ENCODE measurements around the gene GCM1.

The GCM1 gene

GRCh38 chr6:53144802-53145201 lies 3.8 kb downstream of the GCM1 start:
- no peak for DNase-seq

DNA sequence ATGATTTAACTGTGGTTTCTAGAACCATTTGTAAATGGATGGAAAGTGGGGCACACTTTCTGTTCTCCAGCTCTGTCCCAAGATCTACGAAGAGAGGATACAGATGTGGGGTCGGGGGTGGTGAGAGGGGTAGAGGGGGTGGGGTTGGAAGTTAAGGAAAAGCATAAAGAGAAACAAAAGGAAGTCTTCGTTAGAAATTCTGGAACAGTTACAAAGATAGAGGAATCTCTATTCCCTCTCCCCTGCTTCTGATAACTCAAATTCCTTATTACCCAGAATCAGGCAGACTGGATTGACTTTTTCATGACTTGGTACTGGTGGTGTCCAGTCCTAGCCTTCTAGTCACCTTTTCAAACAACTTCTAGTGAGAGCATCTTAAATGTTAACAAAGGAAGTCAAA lies 4.9 kb downstream of the GCM1 start:
- no peak for DNase-seq

GRCh38 chr6:53142810-53143209 lies 5.8 kb downstream of the GCM1 start:
- DNase-seq = no peak

DNA sequence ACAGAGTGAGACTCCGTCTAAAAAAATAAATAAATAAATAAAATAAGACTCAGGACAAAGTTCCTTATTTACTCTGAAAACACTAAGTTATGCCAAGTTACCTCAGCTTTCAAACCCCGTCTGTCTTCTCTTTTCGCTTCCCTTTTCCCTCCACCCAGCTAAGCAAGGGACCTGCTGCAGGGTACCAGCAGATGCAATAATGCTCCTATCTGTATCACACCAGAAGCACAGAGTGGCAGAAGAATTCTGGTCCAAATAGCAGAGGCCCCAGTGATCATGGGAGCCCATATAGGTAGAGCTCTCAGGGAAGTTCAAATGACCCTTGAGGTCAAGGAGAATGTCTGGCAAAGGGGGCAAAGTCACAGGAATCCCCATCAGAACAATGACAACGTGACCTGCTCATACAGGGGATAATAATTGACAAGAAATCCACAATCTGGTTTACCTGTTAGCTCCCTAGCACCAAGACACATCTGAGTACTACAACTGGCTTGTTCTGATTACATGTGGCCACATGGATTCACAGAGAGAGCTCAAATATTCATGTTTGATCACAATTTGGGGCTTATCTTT lies 8.7 kb downstream of the GCM1 start:
- DNase-seq = no peak

DNA sequence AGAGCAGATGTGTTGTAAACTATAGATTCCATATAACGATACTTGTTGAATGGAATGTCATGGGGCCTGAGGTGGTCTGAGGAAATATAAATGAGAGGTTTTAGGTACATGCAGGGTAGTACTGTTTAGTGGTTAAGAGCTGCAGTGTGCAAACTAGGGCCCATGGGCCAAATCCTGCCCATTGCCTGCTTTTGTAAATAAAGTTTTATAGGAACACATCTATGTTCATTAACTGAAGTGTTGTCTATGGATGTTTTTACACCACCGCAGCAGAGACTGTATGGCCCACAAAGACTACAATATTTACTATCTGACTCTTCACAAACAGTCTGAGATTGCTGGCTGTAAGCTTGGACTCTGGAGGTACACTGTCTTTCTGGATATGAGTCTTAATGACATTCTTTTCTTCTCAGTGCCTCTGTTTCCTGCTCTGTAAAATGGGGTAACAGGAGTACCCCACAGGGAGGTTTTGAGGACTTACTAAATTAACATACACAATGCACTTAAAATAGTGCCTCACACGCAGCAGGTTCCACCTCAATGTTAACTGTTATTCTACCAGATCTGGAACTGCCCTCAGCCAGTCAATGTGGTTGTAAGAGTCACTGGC lies 12.5 kb downstream of the GCM1 start:
- no peak for DNase-seq

- no peak for DNase-seq
Measured at GRCh38 chr6:53134601-53135235, 13.9 kb downstream of the GCM1 start.

GRCh38 chr6:53133961-53134360 lies 14.7 kb downstream of the GCM1 start:
- DNase-seq = no peak

DNA sequence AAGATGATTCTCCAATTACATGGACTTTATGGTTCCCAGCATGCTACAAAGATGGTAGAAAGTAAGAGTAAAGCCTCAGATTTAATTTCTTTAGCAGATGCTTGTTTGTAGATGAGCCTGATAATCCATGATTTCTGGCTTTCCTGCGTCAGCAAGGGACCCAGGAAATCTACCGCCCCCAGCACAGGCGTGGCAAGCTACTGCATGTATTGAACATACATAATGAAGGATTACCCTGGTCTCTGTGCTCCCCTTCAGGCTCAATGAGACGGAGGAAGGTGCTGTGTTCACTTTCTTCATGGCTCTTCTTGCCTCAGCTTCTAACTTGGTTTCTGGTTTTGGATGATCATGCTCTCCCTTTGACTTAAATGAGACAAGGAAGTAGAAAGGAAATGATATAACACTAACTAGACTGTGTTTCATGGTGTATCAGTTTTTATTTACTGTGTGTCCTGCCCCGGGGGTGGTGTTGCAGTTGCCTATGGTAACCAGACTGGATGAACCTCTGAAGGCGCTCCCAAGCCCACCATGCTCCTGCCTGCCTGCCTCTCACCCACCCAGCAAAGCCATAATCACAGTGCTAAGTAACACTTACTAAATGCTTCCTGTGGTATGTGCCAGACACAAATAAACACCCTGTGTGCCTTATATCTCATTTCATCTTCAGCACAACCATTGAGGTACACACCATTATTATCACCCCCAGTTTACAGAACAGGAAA lies 17.9 kb downstream of the GCM1 start:
- DNase-seq = no peak

DNA sequence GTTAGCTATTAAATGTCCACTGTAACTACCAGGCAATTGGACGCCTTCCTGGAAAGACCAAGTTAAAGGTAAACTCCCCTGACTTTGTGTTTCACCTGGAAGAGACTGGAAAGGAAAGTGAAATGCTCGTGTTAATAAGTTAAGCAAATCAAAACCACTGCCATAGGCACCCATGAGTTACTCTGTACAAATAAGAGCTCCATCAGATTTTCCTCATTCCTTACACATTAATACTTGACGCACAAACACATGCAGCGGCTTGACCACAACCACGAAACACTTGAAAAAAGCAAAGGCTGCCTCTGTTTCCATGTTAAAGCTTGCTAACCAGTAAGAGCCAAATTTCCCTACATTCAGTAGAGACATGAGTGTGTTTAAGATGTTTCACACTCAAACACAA lies 19.8 kb downstream of the GCM1 start:
- no peak for DNase-seq

DNA sequence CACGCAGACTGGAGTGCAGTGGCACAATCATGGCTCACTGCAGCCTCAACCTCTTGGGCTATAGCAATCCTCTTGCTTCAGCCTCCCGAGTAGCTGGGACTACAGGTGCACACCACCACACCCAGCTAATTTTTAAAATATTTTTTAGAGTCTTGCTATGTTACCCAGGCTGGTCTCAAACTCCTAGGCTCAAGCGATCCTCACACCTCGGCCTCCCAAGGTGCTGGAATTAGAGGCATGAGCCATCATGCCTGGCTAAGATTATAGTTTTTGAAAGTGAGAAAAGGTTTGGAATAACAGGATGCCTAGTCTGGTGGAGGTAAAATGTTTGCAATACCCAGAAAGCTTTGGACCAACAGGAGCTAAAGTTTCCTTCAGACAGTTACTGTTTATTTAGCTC lies 23.4 kb downstream of the GCM1 start:
- no peak for DNase-seq

DNA sequence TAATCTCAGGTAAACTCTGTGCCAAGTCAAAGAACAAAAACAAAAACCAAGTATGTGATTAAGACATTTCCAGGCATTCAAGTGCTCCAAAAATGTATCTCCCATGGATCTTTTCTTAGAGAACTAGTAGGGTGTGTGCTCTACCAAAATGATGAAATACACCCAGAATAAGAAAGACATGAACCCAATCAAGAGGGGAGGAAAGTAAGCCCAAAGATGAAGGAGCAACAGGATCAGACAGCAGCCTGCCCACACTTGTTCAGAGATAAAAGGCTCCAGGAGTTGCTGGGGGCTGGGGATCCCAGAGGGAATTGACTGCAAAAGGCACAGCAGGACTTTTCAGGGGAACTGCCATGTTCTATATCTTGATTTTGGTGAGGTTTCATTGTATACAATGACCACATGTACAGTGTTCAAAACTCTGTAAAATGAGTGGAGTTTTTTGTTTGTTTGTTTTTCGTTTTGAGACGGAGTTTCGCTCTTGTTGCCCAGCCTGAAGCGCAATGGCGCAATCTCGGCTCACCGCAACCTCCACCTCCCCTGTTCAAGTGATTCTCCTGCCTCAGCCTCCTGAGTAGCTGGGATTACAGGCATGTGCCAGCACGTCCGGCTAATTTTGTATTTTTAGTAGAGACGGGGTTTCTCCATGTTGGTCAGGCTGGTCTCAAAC lies 24.4 kb downstream of the GCM1 start:
- DNase-seq = no peak

DNA sequence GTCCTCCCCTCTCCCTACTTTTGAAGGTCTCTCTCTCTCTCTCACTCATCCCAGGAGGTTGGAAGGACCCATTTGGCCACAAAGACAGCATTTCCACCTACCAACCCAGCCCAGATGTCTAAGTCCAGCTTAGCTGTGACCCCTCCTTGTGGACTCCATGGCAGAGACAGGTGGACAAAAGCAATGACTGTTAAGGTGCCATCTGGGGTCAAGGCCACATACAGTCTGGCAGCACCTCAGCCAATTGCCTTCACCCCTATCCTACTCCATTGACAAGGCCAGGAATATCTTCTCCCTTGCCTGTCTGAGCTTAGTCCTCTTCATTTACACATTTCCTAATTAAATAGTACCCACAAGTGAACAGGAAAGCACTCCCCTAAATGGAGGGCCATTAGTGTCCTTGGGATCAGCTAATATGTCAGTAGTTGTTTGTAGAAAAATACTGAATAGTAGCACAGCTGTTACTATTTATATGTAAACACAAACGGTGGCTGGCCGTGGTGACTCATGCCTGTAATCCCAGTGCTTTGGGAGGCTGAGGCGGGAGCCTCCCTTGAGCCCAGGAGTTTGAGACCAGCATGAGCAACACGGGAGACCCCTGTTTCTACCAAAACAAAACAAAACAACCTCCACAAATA lies 28.8 kb downstream of the GCM1 start:
- no peak for DNase-seq

DNA sequence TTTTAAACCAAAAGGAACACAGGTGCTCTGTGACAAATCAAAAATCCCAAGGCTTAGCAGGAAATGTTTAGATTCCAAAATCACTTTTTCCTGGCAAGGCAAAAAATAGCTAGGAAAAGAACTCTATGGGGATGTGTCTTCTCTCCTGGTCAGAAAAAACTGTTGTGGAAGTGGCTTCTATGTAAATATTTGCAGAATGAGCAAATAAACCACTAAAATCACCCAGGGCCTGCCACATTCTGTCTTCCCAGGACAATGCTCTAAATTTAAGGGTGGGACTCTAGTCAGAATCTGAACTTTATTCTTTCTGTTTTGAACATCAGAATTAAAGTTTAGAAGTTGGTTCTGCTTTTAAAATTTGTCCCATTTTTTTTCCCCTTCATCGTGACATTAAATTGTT lies 29.3 kb downstream of the GCM1 start:
- no peak for DNase-seq

- no peak for DNase-seq
Measured at GRCh38 chr6:53115741-53116140, 32.9 kb downstream of the GCM1 start.

- no peak for DNase-seq
Measured at GRCh38 chr6:53115113-53115512, 33.5 kb downstream of the GCM1 start.

- DNase-seq = no peak
Measured at GRCh38 chr6:53113742-53114141, 34.9 kb downstream of the GCM1 start.

- no peak for DNase-seq
Measured at GRCh38 chr6:53112871-53113270, 35.8 kb downstream of the GCM1 start.

DNA sequence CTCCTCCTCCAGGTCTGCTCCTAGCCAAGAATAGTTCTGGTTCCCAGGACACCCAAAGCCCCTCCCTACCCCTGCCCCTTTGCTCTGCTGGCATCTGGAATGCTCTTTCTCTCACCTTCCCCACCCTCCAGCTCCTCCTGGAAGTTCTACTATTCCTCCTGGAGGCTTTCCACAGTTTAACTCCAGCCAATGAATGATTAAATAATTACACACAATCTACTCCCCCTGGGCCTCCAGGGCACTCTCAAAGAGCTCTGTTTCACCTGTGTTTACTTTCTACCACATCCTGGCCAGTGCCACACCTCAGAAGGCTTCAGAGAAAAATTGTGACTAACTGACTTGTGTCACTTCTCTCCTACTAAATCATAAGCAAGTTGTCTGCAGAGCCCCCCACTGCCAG lies 36.2 kb downstream of the GCM1 start:
- no peak for DNase-seq

- DNase-seq = no peak
Measured at GRCh38 chr6:53111865-53112264, 36.8 kb downstream of the GCM1 start.

DNA sequence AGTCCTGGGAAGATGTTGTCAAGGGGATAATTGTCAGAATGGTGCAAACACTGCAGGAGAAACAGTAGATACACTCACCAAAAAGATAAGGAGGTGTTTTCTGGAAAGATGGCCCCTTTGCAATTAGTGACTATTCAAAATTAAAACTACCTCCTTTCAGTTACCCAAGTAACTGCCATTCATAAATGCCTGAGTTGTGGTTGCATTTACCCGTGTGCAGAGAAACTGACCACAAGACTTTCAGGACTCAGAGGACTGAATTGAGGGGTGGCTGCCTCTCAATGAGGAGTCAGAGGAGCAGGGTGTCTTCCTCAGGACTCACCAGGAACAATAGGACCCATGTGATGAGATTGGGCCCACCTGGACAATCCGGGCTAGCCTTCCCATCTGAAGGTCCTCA lies 39.0 kb downstream of the GCM1 start:
- no peak for DNase-seq

DNA sequence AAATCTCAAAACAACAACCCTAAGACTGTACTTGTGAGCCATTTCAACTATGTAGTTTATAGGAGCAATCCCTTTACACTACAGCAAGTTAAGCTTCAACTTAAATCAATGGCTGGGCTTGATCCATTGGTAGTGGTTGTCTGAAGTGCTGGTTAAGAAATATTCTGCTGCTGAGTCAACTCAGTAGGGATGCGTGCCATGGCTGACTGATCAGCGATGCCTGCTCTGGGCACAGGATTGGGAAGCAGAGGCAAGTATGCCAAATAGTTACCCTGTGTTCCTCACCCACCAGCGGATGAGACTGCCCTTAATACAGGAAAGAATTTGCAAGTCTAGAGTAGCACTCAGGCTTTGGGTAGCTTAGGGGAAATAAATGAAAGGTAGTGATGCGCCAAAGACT lies 41.5 kb downstream of the GCM1 start:
- no peak for DNase-seq

DNA sequence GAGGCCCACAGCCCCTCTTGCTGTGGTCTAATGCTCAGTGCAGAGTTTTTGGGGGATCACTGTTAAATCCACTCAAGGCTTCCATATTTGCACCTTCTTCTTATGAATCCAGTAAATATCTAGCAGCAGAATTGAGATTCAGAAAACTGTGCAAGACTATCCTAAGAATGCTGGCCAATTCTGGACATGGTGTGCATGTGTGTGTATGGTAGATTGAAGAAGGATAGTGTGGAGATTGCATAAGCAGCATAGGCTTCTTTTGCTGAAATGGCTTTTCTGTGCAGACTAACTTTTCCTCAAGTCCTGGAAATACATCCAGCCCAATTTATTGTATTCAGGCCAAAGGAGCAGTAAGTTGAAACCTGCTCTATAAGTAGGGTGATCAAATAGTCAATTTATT lies 43.7 kb downstream of the GCM1 start:
- DNase-seq = no peak

Measured in SW 1271 (cell line).